Choroid plexus epithelial cell (primary cell): ENCODE data around the gene RASAL3.

Experiments
- DNase-seq: peaks from one replicate; pipeline ENCODE4 v3.0.0-alpha.2; 2010; ENCODE audit warnings: low read depth
- H3K4me3 ChIP-seq: 2 replicates; pipeline ENCODE4 v1.5.1; 2011; ENCODE audit warnings: low read depth, mild to moderate bottlenecking, control low read depth, low read length, moderate library complexity
- CTCF ChIP-seq: conservative IDR thresholded peaks from 2 replicates; pipeline ENCODE4 v1.5.1; 2011; ENCODE audit warnings: low read depth, mild to moderate bottlenecking, control low read depth, inconsistent platforms, low read length, moderate library complexity

RASAL3 gene

GRCh38 chr19:15468675-15469512, 4.5 kb upstream of the RASAL3 start:
- H3K4me3 ChIP-seq: no peak overlapping the region
- no peak for TF ChIP-seq CTCF
- DNase-seq: no peak

GRCh38 chr19:15467734-15468214, 3.4 kb upstream of the RASAL3 start:
- no peak for DNase-seq
- no peak overlapping the region for H3K4me3 ChIP-seq
- no peak for TF ChIP-seq CTCF

GRCh38 chr19:15466851-15467733, 2.7 kb upstream of the RASAL3 start:
- TF ChIP-seq CTCF: no peak
- no peak overlapping the region for H3K4me3 ChIP-seq
- peak; percentile 82 for DNase-seq

- DNase-seq: no peak
- H3K4me3 ChIP-seq: no peak overlapping the region
- no peak for TF ChIP-seq CTCF
Measured at GRCh38 chr19:15463861-15464371, 428 bp downstream of the RASAL3 start.

GRCh38 chr19:15461694-15462093, 2.6 kb downstream of the RASAL3 start:
- no peak for TF ChIP-seq CTCF
- H3K4me3 ChIP-seq: no peak overlapping the region
- DNase-seq: no peak

GRCh38 chr19:15457701-15458484, 6.5 kb downstream of the RASAL3 start:
- no peak overlapping the region for H3K4me3 ChIP-seq
- DNase-seq: no peak
- TF ChIP-seq CTCF: no peak
